HEK293 (cell line): ENCODE data around the gene MALT1.

Experiments
- CTCF ChIA-PET: fragments of 350-600 bp; formaldehyde crosslinking; extraction: SDS; loops from one replicate; lab custom pipeline; 2021; ENCODE audit warnings: antibody characterized with exemption; lab: Yijun Ruan, JAX
- POLR2A ChIA-PET: fragments of 300-600 bp; formaldehyde crosslinking; extraction: SDS; loops from one replicate; lab custom pipeline; 2020; ENCODE audit warnings: antibody characterized with exemption, inconsistent platforms; lab: Yijun Ruan, JAX
- H3K27ac ChIP-seq: fragments of 200-500 bp; sonication (Bioruptor generic); 2 replicates; pipeline ENCODE4 v1.5.1; 2014; ENCODE audit warnings: low read depth, low read length, control low read depth, inconsistent platforms; ENCODE audit errors: extremely low read depth
- H3K36me3 ChIP-seq, 2 experiments: fragments of 200-500 bp in 1 of 2; sonication (Bioruptor generic) in 1 of 2; 1 replicate in 1 of 2; 2 replicates in 1 of 2; pipeline ENCODE4 v1.5.1; 2014 to 2017; ENCODE audit warnings: inconsistent platforms in 2 of 2, low read length in 2 of 2; ENCODE audit not compliant: control insufficient read depth in 2 of 2, insufficient read depth in 1 of 2
- H3K4me1 ChIP-seq: fragments of 200-500 bp; sonication (Bioruptor generic); 2 replicates; pipeline ENCODE4 v1.5.1; 2014; ENCODE audit warnings: mild to moderate bottlenecking, low read length, inconsistent platforms; ENCODE audit not compliant: control insufficient read depth, insufficient read depth
- H3K4me3 ChIP-seq: 2 replicates; pipeline ENCODE4 v1.5.1; 2011; ENCODE audit warnings: low read depth, mild to moderate bottlenecking, control low read depth, low read length, moderate library complexity
- H3K9me3 ChIP-seq: fragments of 200-500 bp; sonication (Bioruptor generic); 2 replicates; pipeline ENCODE4 v1.5.1; 2014; ENCODE audit warnings: low read depth, low read length, inconsistent platforms; ENCODE audit not compliant: control insufficient read depth, insufficient read depth
- GLIS2 ChIP-seq: fragments of 450-650 bp; formaldehyde crosslinking; IDR thresholded peaks from 2 replicates; pipeline ENCODE4 v1.5.1; 2016; ENCODE audit warnings: missing biosample characterization, missing genetic modification characterization
- HIC1 ChIP-seq: fragments of 450-650 bp; formaldehyde crosslinking; IDR thresholded peaks from 2 replicates; pipeline ENCODE4 v1.5.1; 2016; ENCODE audit warnings: missing biosample characterization, missing genetic modification characterization
- IKZF3 ChIP-seq: fragments of 450-650 bp; IDR thresholded peaks from 2 replicates; pipeline ENCODE4 v1.5.0; 2018; ENCODE audit warnings: missing biosample characterization, mild to moderate bottlenecking, missing genetic modification characterization, moderate library complexity
- ZBTB11 ChIP-seq: fragments of 450-650 bp; formaldehyde crosslinking; conservative IDR thresholded peaks from 2 replicates; pipeline ENCODE4 v1.5.1; 2016; ENCODE audit warnings: low read depth, missing biosample characterization, missing genetic modification characterization
- ZBTB8A ChIP-seq: fragments of 450-650 bp; formaldehyde crosslinking; IDR thresholded peaks from 2 replicates; pipeline ENCODE4 v1.5.1; 2016; ENCODE audit warnings: missing biosample characterization, missing genetic modification characterization
- ZFP37 ChIP-seq: fragments of 450-650 bp; formaldehyde crosslinking; IDR thresholded peaks from 2 replicates; pipeline ENCODE4 v1.5.1; 2016; ENCODE audit warnings: missing biosample characterization, missing genetic modification characterization
- ZFP69B ChIP-seq: fragments of 450-650 bp; formaldehyde crosslinking; IDR thresholded peaks from 2 replicates; pipeline ENCODE4 v1.5.1; 2016; ENCODE audit warnings: missing biosample characterization, missing genetic modification characterization
- ZNF132 ChIP-seq: fragments of 450-650 bp; formaldehyde crosslinking; IDR thresholded peaks from 2 replicates; pipeline ENCODE4 v1.5.1; 2017; ENCODE audit warnings: missing biosample characterization, missing genetic modification characterization, borderline replicate concordance
- ZNF148 ChIP-seq: fragments of 450-650 bp; formaldehyde crosslinking; IDR thresholded peaks from 2 replicates; pipeline ENCODE4 v1.5.0; 2017; ENCODE audit warnings: missing biosample characterization, missing genetic modification characterization, borderline replicate concordance
- ZNF155 ChIP-seq: fragments of 450-650 bp; formaldehyde crosslinking; IDR thresholded peaks from 2 replicates; pipeline ENCODE4 v1.5.1; 2016; ENCODE audit warnings: missing biosample characterization, missing genetic modification characterization
- ZNF2 ChIP-seq: fragments of 450-650 bp; formaldehyde crosslinking; IDR thresholded peaks from 2 replicates; pipeline ENCODE4 v1.5.1; 2016; ENCODE audit warnings: missing biosample characterization, missing genetic modification characterization
- ZNF266 ChIP-seq: fragments of 450-650 bp; formaldehyde crosslinking; IDR thresholded peaks from 2 replicates; pipeline ENCODE4 v1.5.1; 2016; ENCODE audit warnings: missing biosample characterization, missing genetic modification characterization, low read depth
- ZNF366 ChIP-seq: fragments of 450-650 bp; formaldehyde crosslinking; conservative IDR thresholded peaks from 2 replicates; pipeline ENCODE4 v1.5.1; 2016; ENCODE audit warnings: missing biosample characterization, missing genetic modification characterization
- ZNF548 ChIP-seq: fragments of 450-650 bp; formaldehyde crosslinking; IDR thresholded peaks from 2 replicates; pipeline ENCODE4 v1.5.1; 2016; ENCODE audit warnings: missing biosample characterization, missing genetic modification characterization
- ZNF626 ChIP-seq: fragments of 450-650 bp; sonication (Bioruptor Pico); formaldehyde crosslinking; IDR thresholded peaks from 2 replicates; pipeline ENCODE4 v1.5.1; 2018; ENCODE audit warnings: missing biosample characterization, missing genetic modification characterization, inconsistent platforms
- ZNF677 ChIP-seq: fragments of 450-650 bp; IDR thresholded peaks from 2 replicates; pipeline ENCODE4 v1.5.0; 2018; ENCODE audit warnings: missing biosample characterization, mild to moderate bottlenecking, missing genetic modification characterization, moderate library complexity
- ZNF76 ChIP-seq: fragments of 450-650 bp; formaldehyde crosslinking; IDR thresholded peaks from 2 replicates; pipeline ENCODE4; 2016; ENCODE audit warnings: low read depth, missing biosample characterization, missing genetic modification characterization, borderline replicate concordance
- ZSCAN30 ChIP-seq: fragments of 450-650 bp; IDR thresholded peaks from 2 replicates; pipeline ENCODE4 v1.5.1; 2018; ENCODE audit warnings: missing biosample characterization, mild to moderate bottlenecking, missing genetic modification characterization, moderate library complexity
- ZSCAN5A ChIP-seq: fragments of 450-650 bp; formaldehyde crosslinking; IDR thresholded peaks from 2 replicates; pipeline ENCODE4 v1.5.1; 2016; ENCODE audit warnings: missing biosample characterization, missing genetic modification characterization
- TF ChIP-seq, protein P1 (sequence below): fragments of 450-650 bp; formaldehyde crosslinking; IDR thresholded peaks from 2 replicates; pipeline ENCODE4 v1.5.1; 2016; ENCODE audit warnings: missing biosample characterization, missing genetic modification characterization

Gene MALT1

DNA sequence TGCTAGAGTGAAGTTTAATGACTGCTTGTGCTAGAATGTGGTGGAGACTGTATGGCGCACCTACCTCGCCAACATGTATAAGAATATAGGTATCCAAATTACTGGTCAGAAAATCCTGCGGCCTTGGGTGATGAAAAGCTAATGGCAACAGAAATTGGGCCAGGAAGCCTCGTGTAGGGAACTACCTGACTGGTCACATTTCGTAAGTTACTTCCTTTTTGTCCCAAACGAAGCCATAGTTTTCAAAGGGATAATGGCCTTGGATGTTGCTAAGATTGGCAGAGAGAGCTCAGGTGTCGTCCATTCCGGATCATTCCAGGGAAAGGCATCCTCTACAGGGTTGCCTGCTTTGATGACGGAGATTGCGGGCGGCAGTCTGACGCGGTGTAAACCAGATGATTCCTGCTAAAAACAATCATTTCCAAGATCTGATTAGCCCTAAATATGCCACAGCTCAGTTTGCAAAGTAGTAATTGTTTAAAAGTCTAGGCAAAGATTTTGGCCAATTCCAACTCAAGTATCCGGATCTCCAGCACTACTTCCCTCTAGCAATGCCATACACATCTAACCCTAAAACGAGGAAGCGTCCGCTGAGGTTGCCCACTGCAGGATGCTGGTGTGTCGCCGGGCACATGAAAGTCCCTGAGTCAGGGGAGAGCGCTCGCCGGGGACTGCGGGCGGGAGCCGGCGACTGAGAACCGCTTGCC, 708 bp upstream of the MALT1 start (continued):
- TF ChIP-seq ZNF148 (tag by site-specific recombination) (no peak), ZBTB8A (peak; percentile 74), ZNF548 (tag by site-specific recombination) (no peak), HIC1 (tag by site-specific recombination) (0 out of 2 replicates have a peak, but pooled peaks have one; percentile 37), ZNF2 (tag by site-specific recombination) (no peak), ZNF155 (tag by site-specific recombination) (no peak)
- TF ChIP-seq, all 188 proteins: peak for 6

GRCh38 chr18:58671632-58672564, 633 bp downstream of the MALT1 start:
- ChIA-PET CTCF (interaction anchor here (0.5 to 3.2 kb wide), 17 partner anchors 8 to 186 kb away, joined by 3 to 18 read pairs (median 4); no protein-coding TSS in a partner anchor), POLR2A (interaction anchor here (0.6 to 2.7 kb wide), 40 partner anchors 9 to 1796 kb away, joined by 3 to 36 read pairs (median 4); partner anchors contain the start of gene ALPK2)
- no peaks in the 10 kb centered on the region for H3K9me3 ChIP-seq
- no peaks in the 10 kb centered on the region; a peak in 1 of 3 replicates for H3K36me3 ChIP-seq
- peaks cover 35% of the 10 kb centered on the region for H3K4me1 ChIP-seq
- H3K27ac ChIP-seq: peak overlapping the region; percentile 98
- peak overlapping the region; percentile 71 for H3K4me3 ChIP-seq
- no peak for TF ChIP-seq ZNF266 (tag by site-specific recombination)
- 0 out of 2 replicates have a peak, but pooled peaks have one; percentile 20 for TF ChIP-seq ZNF366
- TF ChIP-seq GLIS2: peak; percentile 16; the same call in 1 of the 2 replicates
- 0 out of 2 replicates have a peak, but pooled peaks have one; percentile 12 for TF ChIP-seq ZBTB11 (tag by site-specific recombination)
- 0 out of 2 replicates have a peak, but pooled peaks have one; percentile 8 for TF ChIP-seq IKZF3
- no peak for TF ChIP-seq ZSCAN5A (tag by site-specific recombination)
- TF ChIP-seq, protein P1, sequence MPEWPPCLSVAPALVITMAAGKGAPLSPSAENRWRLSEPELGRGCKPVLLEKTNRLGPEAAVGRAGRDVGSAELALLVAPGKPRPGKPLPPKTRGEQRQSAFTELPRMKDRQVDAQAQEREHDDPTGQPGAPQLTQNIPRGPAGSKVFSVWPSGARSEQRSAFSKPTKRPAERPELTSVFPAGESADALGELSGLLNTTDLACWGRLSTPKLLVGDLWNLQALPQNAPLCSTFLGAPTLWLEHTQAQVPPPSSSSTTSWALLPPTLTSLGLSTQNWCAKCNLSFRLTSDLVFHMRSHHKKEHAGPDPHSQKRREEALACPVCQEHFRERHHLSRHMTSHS: no peak
- TF ChIP-seq ZNF626: 0 out of 2 replicates have a peak, but pooled peaks have one; percentile 18
- TF ChIP-seq ZFP37: no peak
- 0 out of 2 replicates have a peak, but pooled peaks have one; percentile 31 for TF ChIP-seq ZFP69B (tag by site-specific recombination)
- peak; percentile 26; the same call in 1 of the 2 replicates for TF ChIP-seq ZNF76
- peak; percentile 51; the same call in 1 of the 2 replicates for TF ChIP-seq ZSCAN30 (tag by site-specific recombination)
- no peak for TF ChIP-seq ZNF132 (tag by site-specific recombination)
- TF ChIP-seq ZNF677: no peak
